Adrenal gland (tissue), 5 donors: ENCODE data around the gene SIMC1.
"Not testable (repeated sequence)": the region's sequence is repeated elsewhere in the genome, so short reads cannot be mapped to it uniquely, and the experiment has no call there.

Experiments used
- POLR2A ChIP-seq, 2 donors: fragments of 450-650 bp; IDR thresholded peaks; one replicate each; pipeline ENCODE4 v1.6.1; 2017; ENCODE audit warnings: antibody characterized with exemption in 2 of 2, mild to moderate bottlenecking in 2 of 2, moderate library complexity in 1 of 2
- TF ChIP-seq, protein P1 (sequence below), 6 experiments: fragments of 450-650 bp in 4 of 6; fragments of 200-600 bp in 2 of 6; sonication (generic) in 1 of 6; IDR thresholded peaks; 1 replicate in 5 of 6; 2 replicates in 1 of 6; pipeline versions ENCODE4 v1.5.1 to v1.8.0; 2016 to 2021; ENCODE audit warnings: antibody characterized with exemption in 6 of 6, mild to moderate bottlenecking in 2 of 6, moderate library complexity in 1 of 6
- donor health status: DM: no; HTN: no; CAD: no.

DNA sequence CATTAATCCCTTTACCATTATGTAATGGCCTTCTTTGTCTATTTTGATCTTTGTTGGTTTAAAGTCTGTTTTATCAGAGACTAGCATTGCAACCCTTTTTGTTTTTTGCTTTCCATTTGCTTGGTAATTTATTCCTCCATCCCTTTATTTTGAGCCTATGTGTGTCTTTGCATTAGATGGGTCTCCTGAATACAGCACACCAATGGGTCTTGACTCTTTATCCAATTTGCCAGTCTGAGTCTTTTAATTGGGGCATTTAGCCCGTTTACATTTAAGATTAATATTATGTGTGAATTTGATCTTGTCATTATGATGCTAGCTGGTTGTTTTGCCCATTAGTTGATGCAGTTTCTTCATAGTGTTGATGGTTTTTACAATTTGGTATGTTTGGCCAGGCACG, 12.5 kb downstream of the SIMC1 start:
- TF ChIP-seq, protein P1, sequence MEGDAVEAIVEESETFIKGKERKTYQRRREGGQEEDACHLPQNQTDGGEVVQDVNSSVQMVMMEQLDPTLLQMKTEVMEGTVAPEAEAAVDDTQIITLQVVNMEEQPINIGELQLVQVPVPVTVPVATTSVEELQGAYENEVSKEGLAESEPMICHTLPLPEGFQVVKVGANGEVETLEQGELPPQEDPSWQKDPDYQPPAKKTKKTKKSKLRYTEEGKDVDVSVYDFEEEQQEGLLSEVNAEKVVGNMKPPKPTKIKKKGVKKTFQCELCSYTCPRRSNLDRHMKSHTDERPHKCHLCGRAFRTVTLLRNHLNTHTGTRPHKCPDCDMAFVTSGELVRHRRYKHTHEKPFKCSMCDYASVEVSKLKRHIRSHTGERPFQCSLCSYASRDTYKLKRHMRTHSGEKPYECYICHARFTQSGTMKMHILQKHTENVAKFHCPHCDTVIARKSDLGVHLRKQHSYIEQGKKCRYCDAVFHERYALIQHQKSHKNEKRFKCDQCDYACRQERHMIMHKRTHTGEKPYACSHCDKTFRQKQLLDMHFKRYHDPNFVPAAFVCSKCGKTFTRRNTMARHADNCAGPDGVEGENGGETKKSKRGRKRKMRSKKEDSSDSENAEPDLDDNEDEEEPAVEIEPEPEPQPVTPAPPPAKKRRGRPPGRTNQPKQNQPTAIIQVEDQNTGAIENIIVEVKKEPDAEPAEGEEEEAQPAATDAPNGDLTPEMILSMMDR (IDR thresholded peaks at IDR 0.05), result not testable (repeated sequence)
- not testable (repeated sequence) for TF ChIP-seq POLR2A (IDR thresholded peaks at IDR 0.05)
